ENCODE measurements around the gene COX7B.

DNA sequence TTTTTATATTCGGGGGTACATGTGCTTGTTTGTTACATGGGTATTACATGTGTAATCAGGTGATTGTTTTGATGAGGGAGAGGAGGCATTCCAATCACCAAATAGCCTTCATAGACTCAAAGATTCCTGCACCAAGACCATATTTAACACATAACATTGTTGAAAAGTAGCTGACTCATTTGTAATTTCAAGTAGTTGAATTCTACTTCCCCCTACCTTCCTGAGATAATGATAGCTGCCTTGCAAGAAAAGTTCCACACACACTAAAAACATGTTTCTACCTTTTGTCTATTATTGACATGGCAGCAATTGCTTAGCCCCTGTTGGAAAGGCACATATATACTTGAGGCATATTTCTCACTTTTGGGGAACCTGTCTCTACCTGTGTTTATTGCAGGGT lies 54.0 kb downstream of the COX7B start:
- TF ChIP-seq RNF2 (IDR thresholded peaks at IDR 0.05; ENCODE audit: borderline replicate concordance, low read depth, low read length, missing control alignments, poor library complexity, severe bottlenecking): no peak
- TF ChIP-seq, protein P1, sequence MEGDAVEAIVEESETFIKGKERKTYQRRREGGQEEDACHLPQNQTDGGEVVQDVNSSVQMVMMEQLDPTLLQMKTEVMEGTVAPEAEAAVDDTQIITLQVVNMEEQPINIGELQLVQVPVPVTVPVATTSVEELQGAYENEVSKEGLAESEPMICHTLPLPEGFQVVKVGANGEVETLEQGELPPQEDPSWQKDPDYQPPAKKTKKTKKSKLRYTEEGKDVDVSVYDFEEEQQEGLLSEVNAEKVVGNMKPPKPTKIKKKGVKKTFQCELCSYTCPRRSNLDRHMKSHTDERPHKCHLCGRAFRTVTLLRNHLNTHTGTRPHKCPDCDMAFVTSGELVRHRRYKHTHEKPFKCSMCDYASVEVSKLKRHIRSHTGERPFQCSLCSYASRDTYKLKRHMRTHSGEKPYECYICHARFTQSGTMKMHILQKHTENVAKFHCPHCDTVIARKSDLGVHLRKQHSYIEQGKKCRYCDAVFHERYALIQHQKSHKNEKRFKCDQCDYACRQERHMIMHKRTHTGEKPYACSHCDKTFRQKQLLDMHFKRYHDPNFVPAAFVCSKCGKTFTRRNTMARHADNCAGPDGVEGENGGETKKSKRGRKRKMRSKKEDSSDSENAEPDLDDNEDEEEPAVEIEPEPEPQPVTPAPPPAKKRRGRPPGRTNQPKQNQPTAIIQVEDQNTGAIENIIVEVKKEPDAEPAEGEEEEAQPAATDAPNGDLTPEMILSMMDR (IDR thresholded peaks at IDR 0.05; ENCODE audit: control extremely low read depth in 1 of 3, insufficient read depth in 1 of 3, low read depth in 1 of 3, low read length in 3 of 3): no peak
- TF ChIP-seq EZH2 (IDR thresholded peaks at IDR 0.05; ENCODE audit: low read depth, low read length, severe bottlenecking): no peak
